HepG2 (cell line): Measurements from ENCODE around the gene SOX9. TPM values are rescaled to one million over a fixed set of nuclear protein-coding genes. Genes with fewer than 3 reads are reported as not detected.

Experiments
- ARNT2 ChIP-seq: sonication (generic); formaldehyde crosslinking; IDR thresholded peaks from 2 replicates; pipeline ENCODE4 v1.8.0; 2022; ENCODE audit warnings: mild to moderate bottlenecking, low read depth, missing genetic modification reagents, moderate library complexity
- DNMT3B ChIP-seq: conservative IDR thresholded peaks from 2 replicates; pipeline ENCODE4 v1.6.1; 2016; ENCODE audit warnings: missing biosample characterization, control low read depth
- FIP1L1 ChIP-seq: fragments of 200-400 bp; formaldehyde crosslinking; IDR thresholded peaks from 2 replicates; pipeline ENCODE4 v1.6.1; 2018; ENCODE audit warnings: low read depth, mild to moderate bottlenecking, low read length, moderate library complexity, borderline replicate concordance; ENCODE audit not compliant: insufficient read depth
- GLI4 ChIP-seq: sonication (generic); formaldehyde crosslinking; IDR thresholded peaks from 2 replicates; pipeline ENCODE4 v1.5.1; 2020; ENCODE audit warnings: missing genetic modification reagents, mild to moderate bottlenecking, moderate library complexity, borderline replicate concordance
- HMG20B ChIP-seq: conservative IDR thresholded peaks from 2 replicates; pipeline ENCODE4 v1.6.1; 2016; ENCODE audit warnings: missing genetic modification reagents, missing compliant biosample characterization
- HNF4A ChIP-seq: sonication (generic); formaldehyde crosslinking; IDR thresholded peaks from 2 replicates; pipeline ENCODE4 v1.4.0; 2020; ENCODE audit warnings: missing genetic modification reagents
- HNRNPUL1 ChIP-seq: fragments of 200-400 bp; formaldehyde crosslinking; IDR thresholded peaks from 2 replicates; pipeline ENCODE4 v1.6.1; 2017; ENCODE audit warnings: low read depth, mild to moderate bottlenecking, low read length, moderate library complexity
- KDM1A ChIP-seq: IDR thresholded peaks from 2 replicates; pipeline ENCODE4 v1.6.1; 2016; ENCODE audit warnings: missing compliant biosample characterization
- MED1 ChIP-seq: sonication (generic); formaldehyde crosslinking; IDR thresholded peaks from 2 replicates; pipeline ENCODE4 v1.4.0; 2020; ENCODE audit warnings: missing genetic modification reagents
- MED13 ChIP-seq: sonication (generic); formaldehyde crosslinking; IDR thresholded peaks from 2 replicates; pipeline ENCODE4 v1.5.0; 2020; ENCODE audit warnings: missing genetic modification reagents
- POLR2AphosphoS2 ChIP-seq: IDR thresholded peaks from 2 replicates; pipeline ENCODE4 v1.6.1; 2011; ENCODE audit warnings: low read depth, low read length, improper control_type of control experiment
- SRF ChIP-seq: IDR thresholded peaks from 2 replicates; pipeline ENCODE4 v1.6.1; 2011; ENCODE audit warnings: mild to moderate bottlenecking, low read depth, low read length, moderate library complexity
- ZNF256 ChIP-seq: sonication (generic); formaldehyde crosslinking; conservative IDR thresholded peaks from 2 replicates; pipeline ENCODE4 v1.4.0; 2020; ENCODE audit warnings: missing genetic modification reagents
- ZNF468 ChIP-seq: sonication (generic); formaldehyde crosslinking; IDR thresholded peaks from 2 replicates; pipeline ENCODE4 v1.8.0; 2022; ENCODE audit warnings: mild to moderate bottlenecking, moderate library complexity, missing genetic modification reagents
- ZNF556 ChIP-seq: sonication (generic); formaldehyde crosslinking; IDR thresholded peaks from 2 replicates; pipeline ENCODE4 v1.4.0; 2020; ENCODE audit warnings: mild to moderate bottlenecking, missing genetic modification reagents, borderline replicate concordance
- ZNF564 ChIP-seq: sonication (generic); formaldehyde crosslinking; IDR thresholded peaks from 2 replicates; pipeline ENCODE4 v1.8.1; 2023; ENCODE audit warnings: mild to moderate bottlenecking, missing genetic modification reagents
- ZNF737 ChIP-seq: sonication (generic); formaldehyde crosslinking; IDR thresholded peaks from 2 replicates; pipeline ENCODE4 v1.5.0; 2020; ENCODE audit warnings: missing genetic modification reagents, mild to moderate bottlenecking, borderline replicate concordance
- ZSCAN29 ChIP-seq: sonication (generic); formaldehyde crosslinking; conservative IDR thresholded peaks from 2 replicates; pipeline ENCODE4 v1.4.0; 2020; ENCODE audit warnings: mild to moderate bottlenecking, missing genetic modification reagents
- polyA plus RNA-seq, 8 experiments: library from polyadenylated mRNA; depleted of rRNA in 3 of 8; stranded (reverse) in 7 of 8; unstranded in 1 of 8; fragments of >200 nt; fragmentation: Illumina TruSeq in 4 of 8; extraction: Trizol in 4 of 8; gene quantifications; 2 replicates each; pipeline versions ENCODE4 v1.2.1 to v1.2.3, GENCODE V29; 2011 to 2016; ENCODE audit warnings: low read depth in 4 of 8, missing spikeins in 1 of 8, mixed read lengths in 1 of 8; ENCODE audit not compliant: insufficient read depth in 1 of 8
- total RNA-seq, 5 experiments: library from RNA; depleted of rRNA; stranded (reverse); fragments of >200 nt; fragmentation: Illumina TruSeq; extraction: Trizol; gene quantifications; 2 replicates each; pipeline ENCODE4 v1.2.3, GENCODE V29; 2016; ENCODE audit warnings: low read depth in 1 of 5
- TF ChIP-seq, protein P1 (sequence below): sonication (generic); formaldehyde crosslinking; IDR thresholded peaks from 2 replicates; pipeline ENCODE4 v1.4.0; 2020; ENCODE audit warnings: missing genetic modification reagents, borderline replicate concordance
- TF ChIP-seq, protein P2 (sequence below), 2 experiments: sonication (generic) in 1 of 2; formaldehyde crosslinking in 1 of 2; IDR thresholded peaks; 2 replicates each; pipeline versions ENCODE4 v1.6.1 to v1.9.0; 2014 to 2022; ENCODE audit warnings: antibody characterized with exemption in 1 of 2, borderline replicate concordance in 1 of 2, inconsistent platforms in 1 of 2, low read depth in 1 of 2, missing genetic modification reagents in 1 of 2
- TF ChIP-seq, protein P3 (sequence below): sonication (generic); formaldehyde crosslinking; conservative IDR thresholded peaks from 2 replicates; pipeline ENCODE4 v1.4.0; 2020; ENCODE audit warnings: missing genetic modification reagents

SOX9 gene
- total and polyA plus RNA-seq, 2 of the 13 experiments (the other 11 are each of a cell fraction or from before 2014, with no cell fraction given): 16.1 to 27.6 TPM

DNA sequence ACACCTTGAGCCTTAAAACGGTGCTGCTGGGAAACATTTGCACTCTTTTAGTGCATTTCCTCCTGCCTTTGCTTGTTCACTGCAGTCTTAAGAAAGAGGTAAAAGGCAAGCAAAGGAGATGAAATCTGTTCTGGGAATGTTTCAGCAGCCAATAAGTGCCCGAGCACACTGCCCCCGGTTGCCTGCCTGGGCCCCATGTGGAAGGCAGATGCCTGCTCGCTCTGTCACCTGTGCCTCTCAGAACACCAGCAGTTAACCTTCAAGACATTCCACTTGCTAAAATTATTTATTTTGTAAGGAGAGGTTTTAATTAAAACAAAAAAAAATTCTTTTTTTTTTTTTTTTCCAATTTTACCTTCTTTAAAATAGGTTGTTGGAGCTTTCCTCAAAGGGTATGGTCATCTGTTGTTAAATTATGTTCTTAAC lies 4.4 kb downstream of the SOX9 start (continued):
- no peak for TF ChIP-seq ZNF564 (CRISPR knock-in tag)
- TF ChIP-seq, protein P1, sequence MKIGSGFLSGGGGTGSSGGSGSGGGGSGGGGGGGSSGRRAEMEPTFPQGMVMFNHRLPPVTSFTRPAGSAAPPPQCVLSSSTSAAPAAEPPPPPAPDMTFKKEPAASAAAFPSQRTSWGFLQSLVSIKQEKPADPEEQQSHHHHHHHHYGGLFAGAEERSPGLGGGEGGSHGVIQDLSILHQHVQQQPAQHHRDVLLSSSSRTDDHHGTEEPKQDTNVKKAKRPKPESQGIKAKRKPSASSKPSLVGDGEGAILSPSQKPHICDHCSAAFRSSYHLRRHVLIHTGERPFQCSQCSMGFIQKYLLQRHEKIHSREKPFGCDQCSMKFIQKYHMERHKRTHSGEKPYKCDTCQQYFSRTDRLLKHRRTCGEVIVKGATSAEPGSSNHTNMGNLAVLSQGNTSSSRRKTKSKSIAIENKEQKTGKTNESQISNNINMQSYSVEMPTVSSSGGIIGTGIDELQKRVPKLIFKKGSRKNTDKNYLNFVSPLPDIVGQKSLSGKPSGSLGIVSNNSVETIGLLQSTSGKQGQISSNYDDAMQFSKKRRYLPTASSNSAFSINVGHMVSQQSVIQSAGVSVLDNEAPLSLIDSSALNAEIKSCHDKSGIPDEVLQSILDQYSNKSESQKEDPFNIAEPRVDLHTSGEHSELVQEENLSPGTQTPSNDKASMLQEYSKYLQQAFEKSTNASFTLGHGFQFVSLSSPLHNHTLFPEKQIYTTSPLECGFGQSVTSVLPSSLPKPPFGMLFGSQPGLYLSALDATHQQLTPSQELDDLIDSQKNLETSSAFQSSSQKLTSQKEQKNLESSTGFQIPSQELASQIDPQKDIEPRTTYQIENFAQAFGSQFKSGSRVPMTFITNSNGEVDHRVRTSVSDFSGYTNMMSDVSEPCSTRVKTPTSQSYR (CRISPR knock-in tag): no peak
- no peak for TF ChIP-seq ZNF468 (CRISPR knock-in tag)
- no peak for TF ChIP-seq ZNF556 (CRISPR knock-in tag)
- no peak for TF ChIP-seq GLI4 (CRISPR knock-in tag)
- TF ChIP-seq HNF4A (CRISPR knock-in tag): peak; percentile 15; the same call in 1 of the 2 replicates
- TF ChIP-seq ZNF256 (CRISPR knock-in tag): no peak
- TF ChIP-seq DNMT3B (CRISPR knock-in tag): no peak
- TF ChIP-seq ZNF737 (CRISPR knock-in tag): no peak
- no peak for TF ChIP-seq ARNT2 (CRISPR knock-in tag)
- TF ChIP-seq, protein P2, sequence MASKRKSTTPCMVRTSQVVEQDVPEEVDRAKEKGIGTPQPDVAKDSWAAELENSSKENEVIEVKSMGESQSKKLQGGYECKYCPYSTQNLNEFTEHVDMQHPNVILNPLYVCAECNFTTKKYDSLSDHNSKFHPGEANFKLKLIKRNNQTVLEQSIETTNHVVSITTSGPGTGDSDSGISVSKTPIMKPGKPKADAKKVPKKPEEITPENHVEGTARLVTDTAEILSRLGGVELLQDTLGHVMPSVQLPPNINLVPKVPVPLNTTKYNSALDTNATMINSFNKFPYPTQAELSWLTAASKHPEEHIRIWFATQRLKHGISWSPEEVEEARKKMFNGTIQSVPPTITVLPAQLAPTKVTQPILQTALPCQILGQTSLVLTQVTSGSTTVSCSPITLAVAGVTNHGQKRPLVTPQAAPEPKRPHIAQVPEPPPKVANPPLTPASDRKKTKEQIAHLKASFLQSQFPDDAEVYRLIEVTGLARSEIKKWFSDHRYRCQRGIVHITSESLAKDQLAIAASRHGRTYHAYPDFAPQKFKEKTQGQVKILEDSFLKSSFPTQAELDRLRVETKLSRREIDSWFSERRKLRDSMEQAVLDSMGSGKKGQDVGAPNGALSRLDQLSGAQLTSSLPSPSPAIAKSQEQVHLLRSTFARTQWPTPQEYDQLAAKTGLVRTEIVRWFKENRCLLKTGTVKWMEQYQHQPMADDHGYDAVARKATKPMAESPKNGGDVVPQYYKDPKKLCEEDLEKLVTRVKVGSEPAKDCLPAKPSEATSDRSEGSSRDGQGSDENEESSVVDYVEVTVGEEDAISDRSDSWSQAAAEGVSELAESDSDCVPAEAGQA (IDR thresholded peaks at IDR 0.05; ENCODE audit: low read depth): no peak
- TF ChIP-seq, protein P2 (CRISPR knock-in tag; IDR thresholded peaks at IDR 0.05; ENCODE audit: borderline replicate concordance): no peak
- TF ChIP-seq HMG20B (CRISPR knock-in tag): peak; percentile 75; the same call in 1 of the 2 replicates
- 0 out of 2 replicates have a peak, but pooled peaks have one; percentile 24 for TF ChIP-seq HNRNPUL1
- peak; percentile 79; the same call in 1 of the 2 replicates for TF ChIP-seq POLR2AphosphoS2
- 0 out of 2 replicates have a peak, but pooled peaks have one; percentile 19 for TF ChIP-seq KDM1A (CRISPR knock-in tag)
- TF ChIP-seq ZSCAN29 (CRISPR knock-in tag): no peak
- peak; percentile 52; the same call in 1 of the 2 replicates for TF ChIP-seq MED1 (CRISPR knock-in tag)
- TF ChIP-seq SRF: no peak
- TF ChIP-seq, protein P3, sequence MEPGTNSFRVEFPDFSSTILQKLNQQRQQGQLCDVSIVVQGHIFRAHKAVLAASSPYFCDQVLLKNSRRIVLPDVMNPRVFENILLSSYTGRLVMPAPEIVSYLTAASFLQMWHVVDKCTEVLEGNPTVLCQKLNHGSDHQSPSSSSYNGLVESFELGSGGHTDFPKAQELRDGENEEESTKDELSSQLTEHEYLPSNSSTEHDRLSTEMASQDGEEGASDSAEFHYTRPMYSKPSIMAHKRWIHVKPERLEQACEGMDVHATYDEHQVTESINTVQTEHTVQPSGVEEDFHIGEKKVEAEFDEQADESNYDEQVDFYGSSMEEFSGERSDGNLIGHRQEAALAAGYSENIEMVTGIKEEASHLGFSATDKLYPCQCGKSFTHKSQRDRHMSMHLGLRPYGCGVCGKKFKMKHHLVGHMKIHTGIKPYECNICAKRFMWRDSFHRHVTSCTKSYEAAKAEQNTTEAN: 0 out of 2 replicates have a peak, but pooled peaks have one; percentile 28
- 0 out of 2 replicates have a peak, but pooled peaks have one; percentile 20 for TF ChIP-seq MED13 (CRISPR knock-in tag)
- no peak for TF ChIP-seq FIP1L1
